NB4 (cell line): Measurements from ENCODE around the gene HELLS.

Experiments
- MYC ChIP-seq: IDR thresholded peaks from 2 replicates; pipeline ENCODE4 v1.6.1; 2011; ENCODE audit warnings: low read depth, low read length
- POLR2A ChIP-seq: IDR thresholded peaks from 2 replicates; pipeline ENCODE4 v1.6.1; 2011; ENCODE audit warnings: mild to moderate bottlenecking; ENCODE audit not compliant: insufficient read length; ENCODE audit errors: extremely low read depth
- TF ChIP-seq, protein P1 (sequence below): IDR thresholded peaks from one replicate; pipeline ENCODE4 v1.5.1; 2012; ENCODE audit warnings: low read depth, low read length

DNA sequence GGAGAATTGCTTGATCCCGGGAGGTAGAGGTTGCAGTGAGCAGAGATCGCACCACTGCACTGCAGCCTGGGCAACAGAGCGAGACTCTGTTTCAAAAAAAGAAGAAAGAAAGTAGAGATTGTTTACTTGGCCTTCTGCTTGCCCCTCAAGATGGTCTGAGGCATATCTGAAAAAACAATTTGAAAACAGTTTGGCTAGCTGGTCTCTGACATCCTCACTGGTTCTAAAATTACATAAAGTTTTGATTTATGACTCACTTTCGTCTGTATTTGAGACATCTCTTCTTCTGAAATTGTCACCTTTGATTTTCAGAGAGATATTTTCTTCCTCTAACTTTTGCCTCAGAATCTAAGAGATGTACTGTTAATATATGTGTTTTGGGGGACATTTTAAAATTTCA is 49.6 kb upstream of the HELLS start:
- TF ChIP-seq, protein P1, sequence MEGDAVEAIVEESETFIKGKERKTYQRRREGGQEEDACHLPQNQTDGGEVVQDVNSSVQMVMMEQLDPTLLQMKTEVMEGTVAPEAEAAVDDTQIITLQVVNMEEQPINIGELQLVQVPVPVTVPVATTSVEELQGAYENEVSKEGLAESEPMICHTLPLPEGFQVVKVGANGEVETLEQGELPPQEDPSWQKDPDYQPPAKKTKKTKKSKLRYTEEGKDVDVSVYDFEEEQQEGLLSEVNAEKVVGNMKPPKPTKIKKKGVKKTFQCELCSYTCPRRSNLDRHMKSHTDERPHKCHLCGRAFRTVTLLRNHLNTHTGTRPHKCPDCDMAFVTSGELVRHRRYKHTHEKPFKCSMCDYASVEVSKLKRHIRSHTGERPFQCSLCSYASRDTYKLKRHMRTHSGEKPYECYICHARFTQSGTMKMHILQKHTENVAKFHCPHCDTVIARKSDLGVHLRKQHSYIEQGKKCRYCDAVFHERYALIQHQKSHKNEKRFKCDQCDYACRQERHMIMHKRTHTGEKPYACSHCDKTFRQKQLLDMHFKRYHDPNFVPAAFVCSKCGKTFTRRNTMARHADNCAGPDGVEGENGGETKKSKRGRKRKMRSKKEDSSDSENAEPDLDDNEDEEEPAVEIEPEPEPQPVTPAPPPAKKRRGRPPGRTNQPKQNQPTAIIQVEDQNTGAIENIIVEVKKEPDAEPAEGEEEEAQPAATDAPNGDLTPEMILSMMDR: no peak
- TF ChIP-seq POLR2A: no peak
- no peak for TF ChIP-seq MYC
